T-helper 1 cell treated with Interleukin-12 subunit alpha and Interleukin-12 subunit beta and Interleukin-4 antibody, amounts not matched to agents 30 ng/mL and 1 ng/mL, for 36 hours (primary cell): Measurements from ENCODE around the gene MIX23. TPM values are rescaled to one million over a fixed set of nuclear protein-coding genes. Genes with fewer than 3 reads are reported as not detected.

Experiments
- intact Hi-C: fragments of 100-400 bp; cut with micrococcal nuclease; formaldehyde crosslinking; loops from one replicate; pipeline ENCODE4 v1.15.1; 2024
- total RNA-seq: library from RNA; stranded (reverse); gene quantifications from 2 replicates; pipeline ENCODE4 v1.2.3, GENCODE V29; 2022

MIX23 gene
- total RNA-seq, 1 donor from 2014 or later = 48.1 TPM

DNA sequence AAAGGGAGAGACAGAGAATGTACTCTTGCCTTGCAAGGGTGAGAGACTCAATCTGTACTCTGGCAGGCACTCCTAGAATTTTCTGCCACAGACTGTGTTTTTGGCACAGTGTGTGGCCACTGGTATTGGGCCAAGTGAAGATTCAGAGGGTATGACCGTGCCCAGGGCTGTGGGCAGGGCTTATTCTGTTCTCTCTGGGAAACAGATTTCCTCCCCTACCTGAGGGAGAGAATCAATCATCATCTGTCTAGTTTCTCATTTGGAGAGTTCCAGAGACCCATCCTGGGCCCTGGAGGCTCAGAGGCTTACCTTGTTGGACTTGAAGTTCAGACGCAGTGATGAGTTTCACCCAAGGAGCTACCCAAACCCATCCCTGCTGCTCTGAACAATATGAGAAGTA lies 29.8 kb downstream of the MIX23 start:
- intact Hi-C loops = no loop called here

DNA sequence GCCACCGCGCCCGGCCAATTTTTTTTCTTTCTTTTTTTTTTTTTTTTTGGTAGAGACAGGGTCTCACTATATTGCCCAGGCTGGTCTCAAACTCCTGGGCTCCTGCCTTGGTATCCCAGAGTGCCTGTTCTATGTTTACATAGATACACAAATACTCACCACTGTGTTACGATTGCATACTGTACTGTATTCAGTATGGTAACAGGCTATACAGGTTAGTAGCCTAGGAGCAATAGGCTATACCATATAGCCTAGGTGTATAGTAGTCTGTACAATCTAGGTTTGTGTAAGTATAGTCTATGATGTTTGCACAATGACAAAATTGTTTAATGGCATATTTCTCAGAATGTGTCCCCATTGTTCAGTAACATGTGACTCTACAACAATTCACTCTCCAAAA lies 31.4 kb downstream of the MIX23 start:
- intact Hi-C loops = no loop called here

DNA sequence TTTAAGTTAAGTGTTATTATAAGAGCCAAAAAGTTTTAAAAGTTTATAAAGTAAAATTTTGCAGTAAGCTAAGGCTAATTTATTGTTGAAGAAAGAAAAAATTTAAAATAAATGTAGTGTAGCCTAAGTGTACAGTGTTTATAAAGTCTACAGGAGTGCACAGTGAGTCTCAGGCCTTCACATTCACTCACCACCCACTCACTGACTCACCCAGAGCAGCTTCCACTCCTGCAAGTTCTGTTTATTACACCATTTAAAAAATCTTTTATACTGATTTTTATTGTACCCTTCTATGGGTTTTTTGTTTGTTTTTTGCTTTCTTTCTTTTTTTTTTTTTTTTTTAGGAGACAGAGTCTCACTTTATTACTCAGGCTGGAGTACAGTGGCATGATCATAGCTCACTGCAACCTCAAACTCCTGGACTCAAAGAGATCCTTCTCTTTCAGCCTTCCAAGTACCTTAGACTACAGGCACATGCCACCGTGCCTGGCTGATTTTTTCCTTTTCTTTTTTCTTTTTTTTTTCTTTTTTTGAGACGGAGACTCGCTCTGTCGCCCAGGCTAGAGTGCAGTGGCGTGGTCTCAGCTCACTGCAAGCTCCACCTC lies 32.1 kb downstream of the MIX23 start:
- intact Hi-C loops = no loop called here

DNA sequence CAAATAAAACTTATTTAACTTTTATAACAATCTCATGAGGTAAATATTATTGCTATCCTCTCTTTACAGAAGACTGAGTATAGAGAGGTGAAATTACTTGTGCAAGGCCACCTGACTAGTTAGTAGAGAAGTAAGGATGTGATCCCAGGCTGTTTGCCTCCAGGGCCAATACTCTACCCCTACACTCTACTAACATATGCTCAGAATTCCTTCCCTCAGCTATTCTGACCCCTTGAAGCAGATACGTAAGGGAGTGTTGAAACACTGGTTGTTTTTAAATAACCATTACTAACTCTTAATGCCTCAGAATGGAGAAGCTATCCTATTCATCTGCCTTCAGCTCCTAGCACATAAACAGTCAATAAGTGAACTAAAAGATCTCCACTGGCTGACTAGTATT lies 33.9 kb downstream of the MIX23 start:
- intact Hi-C loops = no loop called here

DNA sequence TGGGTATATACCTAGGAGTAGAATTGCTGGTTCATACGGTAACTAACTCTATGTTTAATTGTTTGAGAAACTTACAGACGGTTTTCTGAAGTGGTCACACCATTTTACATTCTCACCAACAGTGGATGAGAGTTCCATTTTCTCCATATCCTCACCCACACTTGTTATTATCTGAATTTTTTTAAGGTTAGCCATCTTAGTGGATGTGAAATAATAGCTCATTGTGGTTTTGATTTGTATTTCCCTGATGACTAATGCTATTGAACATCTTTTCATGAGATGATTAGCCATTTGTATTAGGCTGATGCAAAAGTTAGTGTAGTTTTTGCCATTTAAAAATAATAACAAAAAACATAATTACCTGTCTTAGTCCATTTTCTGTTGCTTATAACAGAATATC lies 39.4 kb downstream of the MIX23 start:
- intact Hi-C loops = no loop called here

GRCh38 chr3:122342803-122343202 lies 40.2 kb downstream of the MIX23 start:
- intact Hi-C loops = no loop called here

- intact Hi-C loops = no loop called here
Measured at GRCh38 chr3:122332551-122332950, 50.5 kb downstream of the MIX23 start.

- intact Hi-C loops = no loop called here
Measured at GRCh38 chr3:122331886-122332285, 51.1 kb downstream of the MIX23 start.

- intact Hi-C loops = no loop called here
Measured at GRCh38 chr3:122325769-122326168, 57.3 kb downstream of the MIX23 start.

GRCh38 chr3:122324871-122325323 lies 58.1 kb downstream of the MIX23 start, which contains the start of gene CSTA:
CSTA (plus strand) TSS chr3:122325248; CDS start chr3:122325293, 45 bp downstream.
- intact Hi-C loops = no loop called here

- intact Hi-C loops = loop anchor here (1.0 to 2.0 kb wide), 6 partner anchors 9 to 572 kb away; partner anchors contain the start of gene FAM162A
Measured at GRCh38 chr3:122322095-122323075, 60.6 kb downstream of the MIX23 start.

- intact Hi-C loops = no loop called here
Measured at GRCh38 chr3:122318620-122319019, 64.4 kb downstream of the MIX23 start.

DNA sequence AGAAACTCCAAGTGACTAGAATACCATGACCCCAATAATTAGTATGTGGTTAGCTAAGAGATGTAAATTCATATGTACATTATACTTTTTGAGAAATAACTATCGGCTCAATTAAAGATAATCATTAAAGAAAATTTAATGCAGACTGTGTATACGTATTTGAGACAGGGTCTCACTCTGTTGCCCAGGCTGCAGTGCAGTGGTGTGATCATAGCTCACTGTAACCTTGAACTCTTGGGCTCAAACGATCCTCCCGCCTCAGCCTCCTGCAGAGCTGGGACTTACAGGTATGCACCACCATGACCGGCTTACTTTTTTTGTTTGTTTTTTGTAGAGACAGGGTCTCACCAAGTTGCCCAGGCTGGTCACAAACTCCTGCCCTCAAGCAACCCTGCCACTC lies 66.7 kb downstream of the MIX23 start:
- intact Hi-C loops = no loop called here

DNA sequence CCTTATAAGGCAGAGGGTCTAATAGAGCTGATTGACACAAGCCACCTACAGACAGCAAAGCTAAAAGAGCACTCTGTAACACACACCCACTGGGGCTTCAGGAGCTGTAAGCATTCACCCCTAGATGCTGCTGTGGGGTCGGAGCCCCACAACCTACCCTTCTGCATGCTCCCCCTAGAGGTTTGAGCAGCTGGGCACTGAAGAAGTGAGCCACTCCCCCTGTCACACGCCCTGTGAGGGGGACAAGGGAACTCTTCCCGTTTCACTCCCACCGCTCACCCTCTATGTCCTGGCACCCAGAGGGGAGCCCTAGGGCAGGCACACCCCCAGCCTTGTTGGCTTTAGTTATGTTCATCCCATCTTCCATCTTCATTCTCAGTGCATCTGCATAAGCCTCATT lies 67.4 kb downstream of the MIX23 start:
- intact Hi-C loops = no loop called here

DNA sequence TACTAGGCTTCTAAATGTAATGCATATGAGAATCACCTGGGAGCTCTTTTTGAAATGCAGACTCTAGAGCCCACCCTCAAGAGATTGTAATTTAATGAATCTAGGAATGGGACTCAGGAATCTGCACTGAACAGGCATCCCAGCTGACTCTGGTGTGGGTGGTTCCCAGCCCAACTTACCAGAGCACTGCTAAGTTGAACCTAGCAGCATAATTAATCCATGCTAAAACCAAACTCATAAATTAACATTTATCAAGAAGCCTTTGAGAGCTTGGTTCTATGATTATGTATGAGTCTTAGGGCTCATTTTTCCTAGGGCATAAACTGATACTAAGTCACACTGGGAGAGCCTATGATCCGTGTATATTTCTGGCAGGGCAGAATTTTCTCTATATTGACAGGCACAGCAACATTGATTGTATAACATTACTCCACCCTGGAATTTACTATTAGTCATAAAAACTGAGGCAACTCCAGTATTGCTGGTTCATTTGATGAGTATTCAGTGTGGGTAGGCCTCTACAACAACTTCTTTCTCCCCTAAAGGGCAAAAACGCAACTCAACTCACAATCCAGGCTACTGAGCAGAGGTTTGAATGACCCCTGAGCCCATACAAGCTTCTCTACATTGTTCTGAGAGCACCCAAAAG lies 68.7 kb downstream of the MIX23 start:
- intact Hi-C loops = no loop called here

DNA sequence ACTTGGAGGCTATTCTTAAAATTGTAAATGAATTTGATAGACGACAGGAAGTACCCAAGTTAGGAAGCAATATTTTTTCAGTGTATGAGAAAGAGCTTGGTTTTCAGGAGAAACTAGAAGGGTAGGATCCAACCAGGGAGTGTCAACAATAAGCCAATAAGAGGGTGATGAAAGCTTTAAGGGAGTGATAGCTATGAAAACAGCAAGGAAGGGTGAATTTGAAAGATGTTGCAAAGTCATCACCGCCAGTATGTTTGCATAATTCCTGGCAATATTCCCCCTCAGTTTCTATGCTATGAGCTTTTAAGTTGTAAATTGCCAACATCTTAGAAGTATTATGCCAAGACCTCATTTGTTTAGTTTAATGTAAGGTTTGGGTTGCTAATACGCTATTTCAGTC lies 69.8 kb downstream of the MIX23 start:
- intact Hi-C loops = loop anchor here (1.0 kb wide), 1 partner anchor 9 kb away; no protein-coding TSS in a partner anchor

GRCh38 chr3:122312826-122313225 lies 70.2 kb downstream of the MIX23 start:
- intact Hi-C loops = loop anchor here (1.0 kb wide), 1 partner anchor 9 kb away; no protein-coding TSS in a partner anchor

DNA sequence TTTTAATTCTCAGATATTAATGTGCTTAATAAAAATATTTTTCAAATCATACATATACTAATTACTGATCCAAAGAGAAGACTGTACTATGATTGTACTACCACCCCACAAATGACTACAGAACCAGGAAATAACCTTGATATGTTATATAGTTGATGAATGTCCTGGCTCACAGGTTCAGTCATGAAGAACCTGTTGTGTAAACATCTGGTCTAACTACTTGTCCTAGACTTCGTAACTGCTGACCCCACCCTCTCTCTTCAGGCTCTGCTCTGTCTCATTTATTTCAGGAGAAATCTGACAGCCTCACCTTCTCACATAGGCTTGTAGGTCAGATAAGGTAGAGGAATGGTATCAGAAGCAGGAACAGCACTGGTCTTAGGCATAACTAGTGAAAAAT lies 72.7 kb downstream of the MIX23 start:
- intact Hi-C loops = no loop called here
